H1 (cell line): Measurements from ENCODE around the gene CDS2. TPM values are rescaled to one million over a fixed set of nuclear protein-coding genes. Genes with fewer than 3 reads are reported as not detected.

ENCODE experiments used
- BRCA1 ChIP-seq: IDR thresholded peaks from 2 replicates; pipeline ENCODE4 v1.6.1; 2012; ENCODE audit warnings: low read depth, low read length, improper control_type of control experiment
- CEBPB ChIP-seq: IDR thresholded peaks from 2 replicates; pipeline ENCODE4 v1.6.1; 2012; ENCODE audit warnings: low read depth, low read length
- CREB1 ChIP-seq: IDR thresholded peaks from 2 replicates; pipeline ENCODE4 v1.6.1; 2012; ENCODE audit warnings: inconsistent platforms
- CTBP2 ChIP-seq: IDR thresholded peaks from 2 replicates; pipeline ENCODE4 v1.7.0; 2011; ENCODE audit warnings: borderline replicate concordance, mild to moderate bottlenecking, moderate library complexity, mixed read lengths, low read length; ENCODE audit not compliant: insufficient read depth, insufficient read length
- EGR1 ChIP-seq: IDR thresholded peaks from 2 replicates; pipeline ENCODE4 v1.6.1; 2011; ENCODE audit warnings: low read depth, low read length, borderline replicate concordance
- EZH2 ChIP-seq: fragments of 200-600 bp; sonication (generic); IDR thresholded peaks from 2 replicates; pipeline ENCODE4 v1.7.1; 2012; ENCODE audit warnings: low read depth, mild to moderate bottlenecking, moderate library complexity, low read length, inconsistent platforms; ENCODE audit not compliant: severe bottlenecking
- JUND ChIP-seq: IDR thresholded peaks from 2 replicates; pipeline ENCODE4 v1.6.1; 2011; ENCODE audit warnings: mild to moderate bottlenecking, improper control_type of control experiment, low read length
- KDM1A ChIP-seq: fragments of 200-600, 300-600 bp; sonication (generic); IDR thresholded peaks from 2 replicates; pipeline ENCODE4 v1.7.1; 2016; ENCODE audit warnings: mild to moderate bottlenecking, low read length, borderline replicate concordance
- KDM5A ChIP-seq: fragments of 200-600 bp; IDR thresholded peaks from 2 replicates; pipeline ENCODE4 v1.7.1; 2012; ENCODE audit warnings: mild to moderate bottlenecking, low read length, inconsistent platforms, mixed read lengths
- NRF1 ChIP-seq: IDR thresholded peaks from 2 replicates; pipeline ENCODE4 v1.6.1; 2011; ENCODE audit warnings: mild to moderate bottlenecking, low read depth, low read length, improper control_type of control experiment
- SAP30 ChIP-seq: fragments of 300-600 bp; sonication (generic); IDR thresholded peaks from 2 replicates; pipeline ENCODE4 v1.7.1; 2012; ENCODE audit warnings: low read length, moderate library complexity, mild to moderate bottlenecking, inconsistent platforms; ENCODE audit not compliant: insufficient read depth, insufficient replicate concordance
- SIRT6 ChIP-seq: IDR thresholded peaks from one replicate; pipeline ENCODE4 v1.7.1; 2012; ENCODE audit warnings: low read length, inconsistent platforms
- polyA plus RNA-seq, 7 experiments: library from polyadenylated mRNA; depleted of rRNA in 3 of 7; stranded (reverse) in 5 of 7; unstranded in 2 of 7; fragments of >200 nt in 5 of 7; fragments of 200-250 nt in 2 of 7; gene quantifications; 1 replicate in 5 of 7; 2 replicates in 1 of 7; 4 replicates in 1 of 7; pipeline versions ENCODE4 v1.2.1 to v1.2.3, GENCODE V29; 2011 to 2013; ENCODE audit warnings: missing spikeins in 2 of 7, mixed read lengths in 2 of 7
- total RNA-seq: library from RNA; stranded (reverse); fragmentation: NEBNext Ultra II Directional; extraction: Animal tissue kit (Norgen Biotek cat#: 25700); gene quantifications from 2 replicates; pipeline ENCODE4 v1.2.1, GENCODE V29; 2021
- TF ChIP-seq, protein P1 (sequence below): fragments of 300-600 bp; sonication (generic); IDR thresholded peaks from 2 replicates; pipeline ENCODE4 v1.7.1; 2012; ENCODE audit warnings: low read length, moderate library complexity, mild to moderate bottlenecking, inconsistent platforms; ENCODE audit not compliant: insufficient replicate concordance

CDS2 gene
- total and polyA plus RNA-seq, 2 of the 8 experiments (the other 6 are each of a cell fraction or from before 2014, with no cell fraction given): 54.0 to 56.2 TPM

DNA sequence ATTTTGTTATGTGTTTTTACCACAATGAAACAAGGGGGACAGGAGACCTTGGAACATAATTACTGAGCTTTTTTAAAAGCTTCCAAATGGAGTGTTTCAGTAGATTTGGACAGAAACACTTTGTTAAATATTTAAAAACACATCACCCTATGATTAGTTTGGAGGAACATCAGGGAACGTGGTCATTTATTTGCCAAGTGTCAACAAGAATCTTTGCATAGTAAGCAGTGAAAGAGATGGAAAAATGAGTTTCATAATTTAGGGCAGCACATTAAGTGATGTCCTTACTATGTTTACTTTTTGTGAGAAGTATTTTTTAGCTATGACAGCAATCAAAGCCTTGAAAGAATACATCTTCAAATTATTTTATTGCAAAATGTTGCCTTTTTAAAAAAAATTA, 107.3 kb downstream of the CDS2 start (continued):
- TF ChIP-seq, protein P1, sequence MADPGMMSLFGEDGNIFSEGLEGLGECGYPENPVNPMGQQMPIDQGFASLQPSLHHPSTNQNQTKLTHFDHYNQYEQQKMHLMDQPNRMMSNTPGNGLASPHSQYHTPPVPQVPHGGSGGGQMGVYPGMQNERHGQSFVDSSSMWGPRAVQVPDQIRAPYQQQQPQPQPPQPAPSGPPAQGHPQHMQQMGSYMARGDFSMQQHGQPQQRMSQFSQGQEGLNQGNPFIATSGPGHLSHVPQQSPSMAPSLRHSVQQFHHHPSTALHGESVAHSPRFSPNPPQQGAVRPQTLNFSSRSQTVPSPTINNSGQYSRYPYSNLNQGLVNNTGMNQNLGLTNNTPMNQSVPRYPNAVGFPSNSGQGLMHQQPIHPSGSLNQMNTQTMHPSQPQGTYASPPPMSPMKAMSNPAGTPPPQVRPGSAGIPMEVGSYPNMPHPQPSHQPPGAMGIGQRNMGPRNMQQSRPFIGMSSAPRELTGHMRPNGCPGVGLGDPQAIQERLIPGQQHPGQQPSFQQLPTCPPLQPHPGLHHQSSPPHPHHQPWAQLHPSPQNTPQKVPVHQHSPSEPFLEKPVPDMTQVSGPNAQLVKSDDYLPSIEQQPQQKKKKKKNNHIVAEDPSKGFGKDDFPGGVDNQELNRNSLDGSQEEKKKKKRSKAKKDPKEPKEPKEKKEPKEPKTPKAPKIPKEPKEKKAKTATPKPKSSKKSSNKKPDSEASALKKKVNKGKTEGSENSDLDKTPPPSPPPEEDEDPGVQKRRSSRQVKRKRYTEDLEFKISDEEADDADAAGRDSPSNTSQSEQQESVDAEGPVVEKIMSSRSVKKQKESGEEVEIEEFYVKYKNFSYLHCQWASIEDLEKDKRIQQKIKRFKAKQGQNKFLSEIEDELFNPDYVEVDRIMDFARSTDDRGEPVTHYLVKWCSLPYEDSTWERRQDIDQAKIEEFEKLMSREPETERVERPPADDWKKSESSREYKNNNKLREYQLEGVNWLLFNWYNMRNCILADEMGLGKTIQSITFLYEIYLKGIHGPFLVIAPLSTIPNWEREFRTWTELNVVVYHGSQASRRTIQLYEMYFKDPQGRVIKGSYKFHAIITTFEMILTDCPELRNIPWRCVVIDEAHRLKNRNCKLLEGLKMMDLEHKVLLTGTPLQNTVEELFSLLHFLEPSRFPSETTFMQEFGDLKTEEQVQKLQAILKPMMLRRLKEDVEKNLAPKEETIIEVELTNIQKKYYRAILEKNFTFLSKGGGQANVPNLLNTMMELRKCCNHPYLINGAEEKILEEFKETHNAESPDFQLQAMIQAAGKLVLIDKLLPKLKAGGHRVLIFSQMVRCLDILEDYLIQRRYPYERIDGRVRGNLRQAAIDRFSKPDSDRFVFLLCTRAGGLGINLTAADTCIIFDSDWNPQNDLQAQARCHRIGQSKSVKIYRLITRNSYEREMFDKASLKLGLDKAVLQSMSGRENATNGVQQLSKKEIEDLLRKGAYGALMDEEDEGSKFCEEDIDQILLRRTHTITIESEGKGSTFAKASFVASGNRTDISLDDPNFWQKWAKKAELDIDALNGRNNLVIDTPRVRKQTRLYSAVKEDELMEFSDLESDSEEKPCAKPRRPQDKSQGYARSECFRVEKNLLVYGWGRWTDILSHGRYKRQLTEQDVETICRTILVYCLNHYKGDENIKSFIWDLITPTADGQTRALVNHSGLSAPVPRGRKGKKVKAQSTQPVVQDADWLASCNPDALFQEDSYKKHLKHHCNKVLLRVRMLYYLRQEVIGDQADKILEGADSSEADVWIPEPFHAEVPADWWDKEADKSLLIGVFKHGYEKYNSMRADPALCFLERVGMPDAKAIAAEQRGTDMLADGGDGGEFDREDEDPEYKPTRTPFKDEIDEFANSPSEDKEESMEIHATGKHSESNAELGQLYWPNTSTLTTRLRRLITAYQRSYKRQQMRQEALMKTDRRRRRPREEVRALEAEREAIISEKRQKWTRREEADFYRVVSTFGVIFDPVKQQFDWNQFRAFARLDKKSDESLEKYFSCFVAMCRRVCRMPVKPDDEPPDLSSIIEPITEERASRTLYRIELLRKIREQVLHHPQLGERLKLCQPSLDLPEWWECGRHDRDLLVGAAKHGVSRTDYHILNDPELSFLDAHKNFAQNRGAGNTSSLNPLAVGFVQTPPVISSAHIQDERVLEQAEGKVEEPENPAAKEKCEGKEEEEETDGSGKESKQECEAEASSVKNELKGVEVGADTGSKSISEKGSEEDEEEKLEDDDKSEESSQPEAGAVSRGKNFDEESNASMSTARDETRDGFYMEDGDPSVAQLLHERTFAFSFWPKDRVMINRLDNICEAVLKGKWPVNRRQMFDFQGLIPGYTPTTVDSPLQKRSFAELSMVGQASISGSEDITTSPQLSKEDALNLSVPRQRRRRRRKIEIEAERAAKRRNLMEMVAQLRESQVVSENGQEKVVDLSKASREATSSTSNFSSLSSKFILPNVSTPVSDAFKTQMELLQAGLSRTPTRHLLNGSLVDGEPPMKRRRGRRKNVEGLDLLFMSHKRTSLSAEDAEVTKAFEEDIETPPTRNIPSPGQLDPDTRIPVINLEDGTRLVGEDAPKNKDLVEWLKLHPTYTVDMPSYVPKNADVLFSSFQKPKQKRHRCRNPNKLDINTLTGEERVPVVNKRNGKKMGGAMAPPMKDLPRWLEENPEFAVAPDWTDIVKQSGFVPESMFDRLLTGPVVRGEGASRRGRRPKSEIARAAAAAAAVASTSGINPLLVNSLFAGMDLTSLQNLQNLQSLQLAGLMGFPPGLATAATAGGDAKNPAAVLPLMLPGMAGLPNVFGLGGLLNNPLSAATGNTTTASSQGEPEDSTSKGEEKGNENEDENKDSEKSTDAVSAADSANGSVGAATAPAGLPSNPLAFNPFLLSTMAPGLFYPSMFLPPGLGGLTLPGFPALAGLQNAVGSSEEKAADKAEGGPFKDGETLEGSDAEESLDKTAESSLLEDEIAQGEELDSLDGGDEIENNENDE: no peak
- TF ChIP-seq EZH2 (no peak), NRF1 (no peak), BRCA1 (no peak), EGR1 (no peak), SIRT6 (no peak), KDM1A (no peak), KDM5A (no peak), JUND (no peak), CTBP2 (no peak), CREB1 (no peak), CEBPB (no peak), SAP30 (no peak)
